GM06990 (cell line): ENCODE results near the gene PCDHGA7.
"Not testable (repeated sequence)": the region's sequence is repeated elsewhere in the genome, so short reads cannot be mapped to it uniquely, and the experiment has no call there.

Experiments used
- DNase-seq: peaks from one replicate; pipeline ENCODE4 v3.0.0-alpha.2; 2011; ENCODE audit not compliant: insufficient read length; ENCODE audit errors: extremely low read depth
- H3K27me3 ChIP-seq: replicated peaks from 2 replicates; pipeline ENCODE4 v1.6.0; 2011; ENCODE audit warnings: low read length; ENCODE audit not compliant: control insufficient read depth, insufficient read depth
- H3K36me3 ChIP-seq: 2 replicates; pipeline ENCODE4 v1.5.1; 2011; ENCODE audit warnings: low read length; ENCODE audit not compliant: control insufficient read depth, insufficient read depth
- H3K4me3 ChIP-seq: replicated peaks from 2 replicates; pipeline ENCODE4 v1.5.1; 2011; ENCODE audit warnings: low read depth, mild to moderate bottlenecking, control low read depth, low read length
- TF ChIP-seq, protein P1 (sequence below): IDR thresholded peaks from 2 replicates; pipeline ENCODE4 v1.5.1; 2011; ENCODE audit warnings: low read length, control low read depth, mild to moderate bottlenecking, inconsistent platforms; ENCODE audit not compliant: insufficient read depth, poor library complexity, severe bottlenecking

Gene PCDHGA7

DNA sequence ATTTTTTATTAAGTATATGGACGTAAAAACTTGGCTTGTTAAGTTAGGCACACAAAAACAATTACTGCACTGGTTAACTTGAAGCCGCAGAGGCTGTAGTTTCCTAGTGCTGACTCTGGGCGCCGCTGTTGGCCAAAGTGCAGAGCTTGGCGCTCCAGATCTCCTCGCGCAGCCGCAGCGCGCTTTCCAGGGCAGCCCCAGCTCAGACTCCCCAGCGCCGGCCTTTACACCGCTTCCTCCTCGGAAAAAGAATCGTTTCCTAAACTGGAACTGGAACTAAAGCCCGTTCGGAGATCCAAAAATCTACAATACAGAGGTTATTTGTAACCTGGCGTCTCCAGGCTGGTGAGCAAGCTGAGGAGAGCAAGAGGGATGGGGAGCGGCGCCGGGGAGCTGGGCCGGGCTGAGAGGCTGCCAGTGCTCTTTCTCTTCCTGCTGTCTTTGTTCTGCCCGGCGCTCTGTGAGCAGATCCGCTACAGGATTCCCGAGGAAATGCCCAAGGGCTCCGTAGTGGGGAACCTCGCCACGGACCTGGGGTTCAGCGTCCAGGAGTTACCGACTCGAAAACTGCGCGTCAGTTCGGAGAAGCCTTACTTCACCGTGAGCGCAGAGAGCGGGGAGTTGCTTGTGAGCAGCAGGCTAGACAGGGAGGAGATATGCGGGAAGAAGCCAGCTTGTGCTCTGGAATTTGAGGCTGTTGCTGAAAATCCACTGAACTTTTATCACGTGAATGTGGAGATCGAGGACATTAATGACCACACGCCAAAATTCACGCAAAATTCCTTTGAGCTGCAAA is 15.4 kb downstream of the PCDHGA7 start, which contains the start of gene PCDHGB5:
TSS of gene PCDHGB5 (plus strand) at position 192 of the 796 bp plus-strand sequence. CDS start at position 373, 181 bp downstream.
- not testable (repeated sequence) for H3K4me3 ChIP-seq, H3K36me3 ChIP-seq, H3K27me3 ChIP-seq
- DNase-seq: peak; percentile 37
- TF ChIP-seq, protein P1, sequence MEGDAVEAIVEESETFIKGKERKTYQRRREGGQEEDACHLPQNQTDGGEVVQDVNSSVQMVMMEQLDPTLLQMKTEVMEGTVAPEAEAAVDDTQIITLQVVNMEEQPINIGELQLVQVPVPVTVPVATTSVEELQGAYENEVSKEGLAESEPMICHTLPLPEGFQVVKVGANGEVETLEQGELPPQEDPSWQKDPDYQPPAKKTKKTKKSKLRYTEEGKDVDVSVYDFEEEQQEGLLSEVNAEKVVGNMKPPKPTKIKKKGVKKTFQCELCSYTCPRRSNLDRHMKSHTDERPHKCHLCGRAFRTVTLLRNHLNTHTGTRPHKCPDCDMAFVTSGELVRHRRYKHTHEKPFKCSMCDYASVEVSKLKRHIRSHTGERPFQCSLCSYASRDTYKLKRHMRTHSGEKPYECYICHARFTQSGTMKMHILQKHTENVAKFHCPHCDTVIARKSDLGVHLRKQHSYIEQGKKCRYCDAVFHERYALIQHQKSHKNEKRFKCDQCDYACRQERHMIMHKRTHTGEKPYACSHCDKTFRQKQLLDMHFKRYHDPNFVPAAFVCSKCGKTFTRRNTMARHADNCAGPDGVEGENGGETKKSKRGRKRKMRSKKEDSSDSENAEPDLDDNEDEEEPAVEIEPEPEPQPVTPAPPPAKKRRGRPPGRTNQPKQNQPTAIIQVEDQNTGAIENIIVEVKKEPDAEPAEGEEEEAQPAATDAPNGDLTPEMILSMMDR: peak; percentile 17

DNA sequence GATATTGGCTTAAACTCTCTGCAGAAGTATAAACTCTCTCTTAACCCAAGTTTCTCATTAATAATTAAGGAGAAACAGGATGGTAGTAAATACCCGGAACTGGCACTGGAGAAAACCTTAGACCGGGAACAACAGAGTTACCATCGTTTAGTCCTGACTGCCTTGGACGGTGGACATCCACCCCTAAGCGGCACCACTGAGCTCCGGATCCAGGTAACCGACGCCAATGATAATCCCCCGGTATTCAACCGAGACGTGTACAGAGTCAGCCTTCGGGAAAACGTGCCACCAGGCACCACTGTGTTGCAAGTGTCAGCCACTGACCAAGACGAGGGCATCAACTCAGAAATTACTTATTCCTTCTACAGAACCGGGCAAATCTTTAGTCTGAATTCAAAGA is 16.1 kb downstream of the PCDHGA7 start:
- Histone ChIP-seq H3K4me3 (no peak overlapping the region), H3K27me3 (no peaks in the 10 kb centered on the region), H3K36me3 (no peaks in the 10 kb centered on the region)
- no peak for DNase-seq
- TF ChIP-seq, protein P1: no peak

DNA sequence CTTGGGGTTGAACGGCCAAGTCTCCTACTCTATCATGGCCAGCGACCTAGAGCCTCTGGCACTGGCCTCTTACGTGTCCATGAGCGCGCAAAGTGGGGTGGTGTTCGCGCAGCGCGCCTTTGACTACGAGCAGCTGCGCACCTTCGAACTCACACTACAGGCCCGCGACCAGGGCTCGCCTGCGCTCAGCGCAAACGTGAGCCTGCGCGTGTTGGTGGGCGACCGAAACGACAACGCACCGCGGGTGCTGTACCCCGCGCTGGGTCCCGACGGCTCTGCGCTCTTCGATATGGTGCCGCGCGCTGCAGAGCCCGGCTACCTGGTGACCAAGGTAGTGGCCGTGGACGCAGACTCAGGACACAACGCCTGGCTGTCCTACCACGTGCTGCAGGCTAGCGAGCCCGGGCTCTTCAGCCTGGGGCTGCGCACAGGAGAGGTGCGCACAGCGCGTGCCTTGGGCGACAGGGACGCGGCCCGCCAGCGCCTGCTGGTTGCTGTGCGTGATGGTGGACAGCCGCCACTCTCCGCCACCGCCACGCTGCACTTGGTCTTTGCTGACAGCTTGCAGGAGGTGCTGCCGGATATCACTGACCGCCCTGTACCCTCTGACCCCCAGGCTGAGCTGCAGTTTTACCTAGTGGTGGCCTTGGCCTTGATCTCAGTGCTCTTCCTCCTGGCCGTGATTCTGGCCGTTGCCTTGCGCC is 17.2 kb downstream of the PCDHGA7 start:
- no peak for DNase-seq
- Histone ChIP-seq H3K27me3 (no peaks in the 10 kb centered on the region), H3K36me3 (no peaks in the 10 kb centered on the region), H3K4me3 (no peak overlapping the region)
- TF ChIP-seq, protein P1: no peak

DNA sequence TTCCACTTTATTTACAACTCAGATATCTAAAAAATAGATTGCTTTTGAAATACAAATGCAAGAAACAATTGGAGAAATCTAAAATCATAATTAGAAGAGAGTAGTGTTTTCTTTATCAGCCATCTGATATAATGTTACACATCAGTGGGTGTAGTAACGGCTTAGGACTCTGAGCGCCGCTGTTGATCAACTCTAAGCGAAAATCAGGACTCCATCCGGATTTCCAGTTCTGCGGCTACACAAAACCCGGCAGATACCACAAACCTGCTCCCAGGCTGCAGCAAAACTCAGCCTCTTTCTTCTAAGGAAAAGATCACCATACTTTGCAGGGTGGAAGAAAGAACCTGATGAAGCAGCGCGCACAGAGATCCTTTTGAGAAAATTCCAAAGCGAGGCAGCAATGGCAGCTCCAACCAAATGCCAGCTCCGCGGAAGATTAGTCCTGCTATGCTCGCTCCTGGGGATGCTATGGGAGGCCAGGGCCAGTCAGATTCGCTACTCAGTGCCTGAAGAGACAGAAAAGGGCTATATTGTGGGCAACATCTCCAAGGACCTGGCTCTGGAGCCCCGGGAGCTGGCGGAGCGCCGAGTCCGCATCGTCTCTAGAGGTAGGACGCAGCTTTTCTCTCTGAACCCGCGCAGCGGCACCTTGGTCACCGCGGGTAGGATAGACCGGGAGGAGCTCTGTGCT is 20.2 kb downstream of the PCDHGA7 start, which contains the start of gene PCDHGA9:
TSS of gene PCDHGA9 (plus strand) at position 226 of the 691 bp plus-strand sequence. CDS start at position 401, 175 bp downstream.
- Histone ChIP-seq H3K27me3 (no peaks in the 10 kb centered on the region), H3K36me3 (no peaks in the 10 kb centered on the region), H3K4me3 (no peak within 1 kb of the TSS)
- TF ChIP-seq, protein P1: peak; percentile 14
- no peak for DNase-seq

DNA sequence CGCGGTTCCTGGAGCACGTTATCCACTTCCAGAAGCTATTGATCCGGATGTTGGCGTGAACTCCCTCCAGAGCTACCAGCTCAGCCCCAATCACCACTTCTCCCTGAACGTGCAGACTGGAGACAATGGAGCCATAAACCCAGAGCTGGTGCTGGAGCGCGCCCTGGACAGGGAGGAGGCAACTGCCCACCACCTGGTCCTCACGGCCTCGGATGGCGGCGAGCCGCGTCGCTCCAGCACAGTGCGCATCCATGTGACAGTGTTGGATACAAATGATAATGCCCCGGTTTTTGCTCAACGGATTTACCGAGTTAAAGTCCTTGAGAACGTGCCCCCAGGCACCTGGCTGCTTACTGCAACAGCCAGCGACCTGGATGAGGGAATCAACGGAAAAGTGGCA is 20.8 kb downstream of the PCDHGA7 start:
- TF ChIP-seq, protein P1: no peak
- no peaks in the 10 kb centered on the region for H3K27me3 ChIP-seq
- no peak for DNase-seq
- no peak overlapping the region for H3K4me3 ChIP-seq
- no peaks in the 10 kb centered on the region for H3K36me3 ChIP-seq
